T-helper 1 cell treated with Interleukin-12 subunit alpha and Interleukin-12 subunit beta and Interleukin-4 antibody, amounts not matched to agents 30 μg/mL and 1 μg/mL, for 36 hours (primary cell): ENCODE data around the gene IFIH1.

Experiments
- H3K27ac Mint-ChIP-seq: one replicate; pipeline ENCODE4 v1.8.0; 2021; ENCODE audit warnings: mild to moderate bottlenecking, mixed read lengths
- H3K27me3 Mint-ChIP-seq: one replicate; pipeline ENCODE4 v1.8.0; 2021; ENCODE audit warnings: low read depth, mixed read lengths
- H3K36me3 Mint-ChIP-seq: one replicate; pipeline ENCODE4 v1.8.0; 2021; ENCODE audit warnings: low read depth, mixed read lengths
- H3K4me1 Mint-ChIP-seq: one replicate; pipeline ENCODE4 v1.8.0; 2021; ENCODE audit warnings: low read depth, mixed read lengths
- H3K4me3 Mint-ChIP-seq: one replicate; pipeline ENCODE4 v1.8.0; 2021; ENCODE audit warnings: mild to moderate bottlenecking, moderate library complexity, mixed read lengths
- H3K9me3 Mint-ChIP-seq: one replicate; pipeline ENCODE4 v1.8.0; 2021; ENCODE audit warnings: mixed read lengths

Gene IFIH1

GRCh38 chr2:162324953-162325352, 6.5 kb upstream of the IFIH1 start:
- H3K9me3 Mint-ChIP-seq: no peaks in the 10 kb centered on the region
- H3K4me3 Mint-ChIP-seq: no peak overlapping the region
- H3K27me3 Mint-ChIP-seq: no peaks in the 10 kb centered on the region
- no peak overlapping the region for H3K27ac Mint-ChIP-seq
- H3K36me3 Mint-ChIP-seq: peaks cover 3% of the 10 kb centered on the region
- H3K4me1 Mint-ChIP-seq: peaks cover 30% of the 10 kb centered on the region

- no peaks in the 10 kb centered on the region for H3K9me3 Mint-ChIP-seq
- no peak overlapping the region for H3K4me3 Mint-ChIP-seq
- H3K27ac Mint-ChIP-seq: peak overlapping the region; percentile 1
- peaks cover 39% of the 10 kb centered on the region for H3K4me1 Mint-ChIP-seq
- peaks cover 16% of the 10 kb centered on the region for H3K36me3 Mint-ChIP-seq
- no peaks in the 10 kb centered on the region for H3K27me3 Mint-ChIP-seq
Observed at GRCh38 chr2:162320864-162321517, 2.5 kb upstream of the IFIH1 start.

- peaks cover 57% of the 10 kb centered on the region for H3K4me1 Mint-ChIP-seq
- peaks cover 32% of the 10 kb centered on the region for H3K36me3 Mint-ChIP-seq
- no peaks in the 10 kb centered on the region for H3K27me3 Mint-ChIP-seq
- H3K27ac Mint-ChIP-seq: peak overlapping the region; percentile 95
- H3K4me3 Mint-ChIP-seq: peak overlapping the region; percentile 92
- peaks cover 3% of the 10 kb centered on the region for H3K9me3 Mint-ChIP-seq
Observed at GRCh38 chr2:162317861-162318327, 590 bp downstream of the IFIH1 start.

- H3K4me3 Mint-ChIP-seq: peak overlapping the region; percentile 92
- peak overlapping the region; percentile 95 for H3K27ac Mint-ChIP-seq
- H3K36me3 Mint-ChIP-seq: peaks cover 35% of the 10 kb centered on the region
Observed at GRCh38 chr2:162317058-162317742, 1.3 kb downstream of the IFIH1 start.

GRCh38 chr2:162316590-162316989, 1.9 kb downstream of the IFIH1 start:
- H3K27ac Mint-ChIP-seq: peak overlapping the region; percentile 76
- H3K27me3 Mint-ChIP-seq: no peaks in the 10 kb centered on the region
- H3K4me1 Mint-ChIP-seq: peaks cover 70% of the 10 kb centered on the region
- peak overlapping the region; percentile 92 for H3K4me3 Mint-ChIP-seq
- peaks cover 3% of the 10 kb centered on the region for H3K9me3 Mint-ChIP-seq
- peaks cover 35% of the 10 kb centered on the region for H3K36me3 Mint-ChIP-seq

More at GRCh38 chr2:162317058-162317742, 1.3 kb downstream of the IFIH1 start:
- Mint-ChIP-seq H3K4me1 (peaks cover 64% of the 10 kb centered on the region), H3K9me3 (peaks cover 3% of the 10 kb centered on the region), H3K27me3 (no peaks in the 10 kb centered on the region)

- Mint-ChIP-seq H3K27me3 (no peaks in the 10 kb centered on the region), H3K4me1 (peaks cover 70% of the 10 kb centered on the region), H3K36me3 (peaks cover 38% of the 10 kb centered on the region), H3K9me3 (peaks cover 3% of the 10 kb centered on the region), H3K27ac (peak overlapping the region; percentile 13), H3K4me3 (peak overlapping the region; percentile 92)
Observed at GRCh38 chr2:162315938-162316337, 2.5 kb downstream of the IFIH1 start.

- peaks cover 3% of the 10 kb centered on the region for H3K9me3 Mint-ChIP-seq
- no peak overlapping the region for H3K27ac Mint-ChIP-seq
- peaks cover 70% of the 10 kb centered on the region for H3K4me1 Mint-ChIP-seq
- H3K27me3 Mint-ChIP-seq: no peaks in the 10 kb centered on the region
- no peak overlapping the region for H3K4me3 Mint-ChIP-seq
- H3K36me3 Mint-ChIP-seq: peaks cover 50% of the 10 kb centered on the region
Observed at GRCh38 chr2:162312853-162313252, 5.6 kb downstream of the IFIH1 start.

GRCh38 chr2:162308747-162309503, 9.6 kb downstream of the IFIH1 start:
- H3K27me3 Mint-ChIP-seq: no peaks in the 10 kb centered on the region
- peaks cover 54% of the 10 kb centered on the region for H3K4me1 Mint-ChIP-seq
- H3K27ac Mint-ChIP-seq: no peak overlapping the region
- no peaks in the 10 kb centered on the region for H3K9me3 Mint-ChIP-seq
- no peak overlapping the region for H3K4me3 Mint-ChIP-seq
- H3K36me3 Mint-ChIP-seq: peaks cover 38% of the 10 kb centered on the region

GRCh38 chr2:162305901-162306300, 12.6 kb downstream of the IFIH1 start:
- Mint-ChIP-seq H3K36me3 (peaks cover 36% of the 10 kb centered on the region), H3K9me3 (no peaks in the 10 kb centered on the region), H3K27ac (no peak overlapping the region), H3K27me3 (no peaks in the 10 kb centered on the region), H3K4me1 (peaks cover 29% of the 10 kb centered on the region), H3K4me3 (no peak overlapping the region)

- Mint-ChIP-seq H3K27ac (no peak overlapping the region), H3K36me3 (peaks cover 17% of the 10 kb centered on the region), H3K4me3 (no peak overlapping the region), H3K9me3 (no peaks in the 10 kb centered on the region), H3K27me3 (no peaks in the 10 kb centered on the region), H3K4me1 (peaks cover 10% of the 10 kb centered on the region)
Observed at GRCh38 chr2:162301877-162302276, 16.6 kb downstream of the IFIH1 start.

- no peak overlapping the region for H3K27ac Mint-ChIP-seq
- H3K27me3 Mint-ChIP-seq: no peaks in the 10 kb centered on the region
- H3K36me3 Mint-ChIP-seq: peaks cover 13% of the 10 kb centered on the region
- H3K4me3 Mint-ChIP-seq: no peak overlapping the region
- peaks cover 6% of the 10 kb centered on the region for H3K4me1 Mint-ChIP-seq
- no peaks in the 10 kb centered on the region for H3K9me3 Mint-ChIP-seq
Observed at GRCh38 chr2:162301151-162301804, 17.2 kb downstream of the IFIH1 start.

- Mint-ChIP-seq H3K4me3 (no peak overlapping the region), H3K27me3 (no peaks in the 10 kb centered on the region), H3K4me1 (peaks cover 3% of the 10 kb centered on the region)
Observed at GRCh38 chr2:162300266-162300665, 18.2 kb downstream of the IFIH1 start.

GRCh38 chr2:162298669-162299335, 19.7 kb downstream of the IFIH1 start:
- Mint-ChIP-seq H3K36me3 (peaks cover 12% of the 10 kb centered on the region), H3K9me3 (no peaks in the 10 kb centered on the region), H3K27ac (no peak overlapping the region), H3K4me1 (peaks cover 3% of the 10 kb centered on the region), H3K27me3 (no peaks in the 10 kb centered on the region), H3K4me3 (no peak overlapping the region)

More at GRCh38 chr2:162300266-162300665, 18.2 kb downstream of the IFIH1 start:
- H3K9me3 Mint-ChIP-seq: no peaks in the 10 kb centered on the region
- H3K27ac Mint-ChIP-seq: no peak overlapping the region
- H3K36me3 Mint-ChIP-seq: peaks cover 13% of the 10 kb centered on the region
